Measurements from ENCODE around the gene FGF2. TPM values are rescaled to one million over a fixed set of nuclear protein-coding genes. Genes with fewer than 3 reads are reported as not detected.

FGF2 gene
- total and polyA plus RNA-seq, 2 donors (not counting 1 experiment from before 2014, with no cell fraction given) = 0.13 TPM; not detected in 1

- Histone ChIP-seq H3K79me2 (ENCODE audit: control insufficient read depth, insufficient read depth, low read length) (no peaks in the 10 kb centered on the region), H3K9ac (ENCODE audit: low read length) (no peak overlapping the region), H2AFZ (ENCODE audit: insufficient read depth, low read depth, low read length, poor library complexity, severe bottlenecking) (no peak overlapping the region), H3K4me3 (ENCODE audit: control extremely low read depth in 1 of 5, extremely low read depth in 1 of 5, insufficient read depth in 1 of 5, low read depth in 2 of 5, low read length in 4 of 5) (no peak overlapping the region), H3K9me3 (ENCODE audit: control extremely low read depth in 1 of 3, control insufficient read depth in 2 of 3, insufficient read depth in 1 of 3, low read length in 2 of 3) (no peaks in the 10 kb centered on the region), H3K4me1 (ENCODE audit: control insufficient read depth in 2 of 2, insufficient read depth in 2 of 2, low read length in 2 of 2) (no peaks in the 10 kb centered on the region), H4K20me1 (ENCODE audit: control insufficient read depth, insufficient read depth, low read length, poor library complexity, severe bottlenecking) (no peaks in the 10 kb centered on the region), H3K27me3 (replicated peaks in 1 of 4; ENCODE audit: control extremely low read depth in 1 of 4, control insufficient read depth in 3 of 4, insufficient read depth in 4 of 4, low read length in 3 of 4) (no peaks in the 10 kb centered on the region), H3K4me2 (replicated peaks; ENCODE audit: low read depth, low read length, poor library complexity, severe bottlenecking) (no peak overlapping the region), H3K36me3 (replicated peaks in 1 of 2; ENCODE audit: control extremely low read depth in 1 of 2, control insufficient read depth in 1 of 2, extremely low read depth in 1 of 2, insufficient read depth in 2 of 2, low read length in 1 of 2) (no peaks in the 10 kb centered on the region), H3K27ac (ENCODE audit: low read length in 2 of 2) (no peak overlapping the region)
- TF ChIP-seq CTCF (IDR thresholded peaks at IDR 0.05) (peak; percentile 59), EZH2 (IDR thresholded peaks at IDR 0.05; ENCODE audit: borderline replicate concordance, insufficient read depth, low read depth, low read length, poor library complexity, severe bottlenecking) (no peak)
- POLR2A ChIA-PET = no interaction called here
- DNase-seq = no peak
- no peak for ATAC-seq (ENCODE audit: low read depth)
- CTCF ChIA-PET = interaction anchor here (0.8 to 4.6 kb wide), 14 partner anchors 9 to 1014 kb away, joined by 3 to 65 read pairs (median 4); partner anchors contain the start of gene BBS12
- intact Hi-C loops (cut with micrococcal nuclease) = loop anchor here (1.0 to 5.0 kb wide), 2 partner anchors 156 to 1012 kb away; no protein-coding TSS in a partner anchor
- H3K27me3 Mint-ChIP-seq = no peaks in the 10 kb centered on the region
- WGBS (ENCODE audit: insufficient coverage) = no CpG with 5 or more reads among the region's 4 CpGs
- H3K4me3 Mint-ChIP-seq = no peak overlapping the region
- no peak overlapping the region for H3K27ac Mint-ChIP-seq
- no peaks in the 10 kb centered on the region for H3K4me1 Mint-ChIP-seq
- H3K9me3 Mint-ChIP-seq (ENCODE audit: insufficient read depth) = no peaks in the 10 kb centered on the region
These were observed 87.8 kb downstream of the FGF2 start for GRCh38 chr4:122914292-122914904.

- H3K4me2 ChIP-seq (replicated peaks; ENCODE audit: low read depth, low read length, poor library complexity, severe bottlenecking) = no peak overlapping the region
- intact Hi-C loops (cut with micrococcal nuclease) = loop anchor here (1.0 to 5.0 kb wide), 2 partner anchors 157 to 1013 kb away; no protein-coding TSS in a partner anchor
These were observed 88.3 kb downstream of the FGF2 start for GRCh38 chr4:122914938-122915337.

More at GRCh38 chr4:122914938-122915337, 88.3 kb downstream of the FGF2 start:
- no peaks in the 10 kb centered on the region for H3K27me3 ChIP-seq (replicated peaks in 1 of 4; ENCODE audit: control extremely low read depth in 1 of 4, control insufficient read depth in 3 of 4, insufficient read depth in 4 of 4, low read length in 3 of 4)
- H4K20me1 ChIP-seq (ENCODE audit: control insufficient read depth, insufficient read depth, low read length, poor library complexity, severe bottlenecking) = no peaks in the 10 kb centered on the region
- Mint-ChIP-seq H3K4me3 (no peak overlapping the region), H3K27me3 (no peaks in the 10 kb centered on the region), H3K4me1 (no peaks in the 10 kb centered on the region), H3K9me3 (ENCODE audit: insufficient read depth) (no peaks in the 10 kb centered on the region), H3K27ac (no peak overlapping the region)
- 92% methylated on average over 2 of the region's 3 CpGs for WGBS (ENCODE audit: insufficient coverage)
- no peaks in the 10 kb centered on the region for H3K9me3 ChIP-seq (ENCODE audit: control extremely low read depth in 1 of 3, control insufficient read depth in 2 of 3, insufficient read depth in 1 of 3, low read length in 2 of 3)
- H3K4me1 ChIP-seq (ENCODE audit: control insufficient read depth in 2 of 2, insufficient read depth in 2 of 2, low read length in 2 of 2) = no peaks in the 10 kb centered on the region
- no peak overlapping the region for H3K4me3 ChIP-seq (ENCODE audit: control extremely low read depth in 1 of 5, extremely low read depth in 1 of 5, insufficient read depth in 1 of 5, low read depth in 2 of 5, low read length in 4 of 5)
- ChIA-PET CTCF (interaction anchor here (0.8 to 4.6 kb wide), 14 partner anchors 9 to 1014 kb away, joined by 3 to 65 read pairs (median 4); partner anchors contain the start of gene BBS12), POLR2A (no interaction called here)
- no peak overlapping the region for H2AFZ ChIP-seq (ENCODE audit: insufficient read depth, low read depth, low read length, poor library complexity, severe bottlenecking)
- ATAC-seq (ENCODE audit: low read depth) (no peak), DNase-seq (no peak)
- H3K27ac ChIP-seq (ENCODE audit: low read length in 2 of 2) = no peak overlapping the region
- H3K36me3 ChIP-seq (replicated peaks in 1 of 2; ENCODE audit: control extremely low read depth in 1 of 2, control insufficient read depth in 1 of 2, extremely low read depth in 1 of 2, insufficient read depth in 2 of 2, low read length in 1 of 2) = no peaks in the 10 kb centered on the region
- no peak overlapping the region for H3K9ac ChIP-seq (ENCODE audit: low read length)
- TF ChIP-seq EZH2 (IDR thresholded peaks at IDR 0.05; ENCODE audit: borderline replicate concordance, insufficient read depth, low read depth, low read length, poor library complexity, severe bottlenecking) (no peak), CTCF (IDR thresholded peaks at IDR 0.05) (no peak)
- no peaks in the 10 kb centered on the region for H3K79me2 ChIP-seq (ENCODE audit: control insufficient read depth, insufficient read depth, low read length)
